GM18519 (cell line): ENCODE results near the gene CAPN10.

ENCODE experiments used
- ATAC-seq: cut with Tn5 transposase; IDR thresholded peaks from one replicate; pipeline ENCODE4 v1.9.1; 2021; ENCODE audit warnings: mild to moderate bottlenecking, moderate library complexity; ENCODE audit not compliant: unreplicated experiment, low FRiP score

CAPN10 gene

DNA sequence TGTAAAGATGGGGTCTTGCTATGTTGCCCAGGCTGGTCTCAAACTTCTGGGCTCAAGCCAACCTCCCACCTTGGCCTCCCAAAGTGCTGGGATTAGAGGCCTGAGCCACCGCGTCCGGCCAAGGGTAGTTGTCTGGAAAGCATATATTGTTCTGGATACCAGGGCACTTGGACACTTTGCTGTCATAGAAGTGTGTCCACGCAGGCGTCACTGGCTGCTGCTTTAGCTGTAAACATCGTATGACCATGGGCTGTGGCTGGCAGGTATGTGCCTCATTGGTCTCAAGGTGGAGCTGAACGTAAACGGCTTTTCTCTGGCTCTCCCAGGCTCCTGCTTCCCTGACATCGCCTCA, 35.5 kb downstream of the CAPN10 start:
- no peak for ATAC-seq

DNA sequence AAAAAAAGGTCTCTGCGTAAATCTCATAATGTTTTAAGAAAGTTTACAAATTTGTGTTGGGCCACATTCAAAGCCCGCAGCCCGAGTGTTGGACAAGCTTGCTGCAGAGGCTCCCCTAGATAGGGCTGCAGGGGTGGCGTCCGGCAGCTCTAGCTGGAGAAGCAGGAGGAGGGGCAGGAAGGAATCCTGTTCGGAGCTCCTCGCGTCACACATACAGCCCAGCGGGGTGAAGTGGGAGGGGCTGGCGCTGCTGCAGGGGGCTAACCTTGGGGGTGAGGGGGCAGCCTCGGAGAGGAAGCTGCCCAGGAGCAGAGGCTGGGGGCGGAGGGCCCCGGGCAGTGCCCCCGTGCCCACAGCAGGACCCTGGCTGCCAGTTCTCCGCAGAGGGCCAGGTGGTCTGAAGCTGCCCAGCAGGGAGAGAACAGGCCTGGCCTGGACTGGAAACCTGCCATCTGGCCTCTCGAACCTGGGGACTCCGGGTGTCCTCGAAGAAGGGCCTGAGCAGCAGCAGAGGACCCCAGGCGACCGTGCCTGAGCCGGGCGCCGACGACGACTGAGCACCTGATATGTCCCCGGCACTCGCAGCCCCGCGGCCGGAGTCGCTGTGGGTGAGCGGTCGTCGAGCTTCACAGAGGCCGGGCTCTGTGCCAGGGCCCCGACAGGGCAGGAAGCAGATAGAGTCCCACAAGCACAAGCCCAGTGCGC, 36.1 kb downstream of the CAPN10 start:
- ATAC-seq = no peak

DNA sequence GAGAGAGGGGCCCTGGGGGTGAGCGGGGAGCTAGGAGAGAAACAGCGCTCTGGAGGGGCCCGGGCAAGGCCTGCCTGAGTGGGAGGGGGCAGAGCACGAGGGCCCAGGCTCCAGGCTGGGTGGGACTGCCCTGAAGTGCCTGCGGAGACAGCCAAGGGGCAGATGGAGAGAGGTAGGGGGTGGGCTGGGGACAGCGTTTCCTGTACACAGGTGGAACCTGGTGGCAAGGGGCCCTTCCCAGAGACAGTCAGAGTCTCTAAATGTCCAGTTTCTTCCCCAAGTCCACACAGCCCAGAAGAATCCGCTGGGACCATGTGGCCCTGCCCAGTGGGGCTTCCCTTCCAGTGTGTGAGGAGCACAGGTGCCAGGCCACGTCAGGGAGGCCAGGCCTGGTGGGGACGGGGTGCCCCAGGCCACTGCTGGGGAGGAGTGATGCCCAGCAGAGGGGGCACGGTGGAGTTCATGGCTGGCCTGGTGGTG, 37.0 kb downstream of the CAPN10 start:
- ATAC-seq = no peak

DNA sequence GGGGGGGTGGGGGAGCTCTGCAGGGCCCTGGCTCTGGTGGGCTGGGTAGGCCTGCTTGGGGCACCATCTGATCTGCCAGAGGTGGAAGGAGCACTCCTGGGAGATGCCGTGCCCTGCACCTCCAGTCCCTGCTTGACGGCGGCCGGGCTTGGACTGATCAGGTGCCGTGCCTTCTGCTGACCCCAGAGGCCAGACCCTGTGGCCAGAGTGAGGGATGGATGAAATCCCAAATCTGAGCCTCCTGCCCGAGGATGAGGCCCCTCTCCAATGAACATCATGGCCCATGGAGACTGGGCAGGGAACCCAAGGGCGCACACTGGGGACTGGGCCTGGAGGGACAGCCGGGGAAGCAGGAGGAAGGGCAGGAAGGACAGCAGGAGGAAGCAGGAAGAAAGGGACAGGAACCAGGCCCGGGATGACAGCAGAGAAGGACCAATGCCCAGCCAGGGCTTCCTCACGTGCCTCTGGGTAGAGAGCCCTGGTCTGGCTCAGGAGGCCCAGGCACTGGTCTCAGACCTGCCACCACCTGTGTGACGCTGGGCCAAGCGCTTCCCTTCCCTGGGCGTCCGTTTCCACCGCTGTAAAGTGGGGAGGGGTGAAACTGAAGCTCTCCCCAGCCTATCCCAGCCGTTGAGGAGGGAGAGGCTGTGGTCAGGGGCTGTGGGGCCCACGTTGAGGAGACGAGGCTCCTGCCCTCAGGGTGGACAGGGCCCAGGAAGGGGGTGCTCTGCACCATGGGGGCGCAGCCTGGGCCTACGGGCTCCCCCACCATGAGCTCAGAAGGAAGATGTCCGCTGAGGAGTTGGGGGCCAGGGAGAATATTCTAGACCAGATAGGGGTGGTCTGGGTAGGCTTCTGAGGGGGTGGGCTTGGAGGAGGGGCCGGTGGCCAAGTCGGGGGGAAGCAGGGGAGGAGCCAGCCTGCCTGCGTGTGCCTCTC, 37.7 kb downstream of the CAPN10 start:
- ATAC-seq = no peak

DNA sequence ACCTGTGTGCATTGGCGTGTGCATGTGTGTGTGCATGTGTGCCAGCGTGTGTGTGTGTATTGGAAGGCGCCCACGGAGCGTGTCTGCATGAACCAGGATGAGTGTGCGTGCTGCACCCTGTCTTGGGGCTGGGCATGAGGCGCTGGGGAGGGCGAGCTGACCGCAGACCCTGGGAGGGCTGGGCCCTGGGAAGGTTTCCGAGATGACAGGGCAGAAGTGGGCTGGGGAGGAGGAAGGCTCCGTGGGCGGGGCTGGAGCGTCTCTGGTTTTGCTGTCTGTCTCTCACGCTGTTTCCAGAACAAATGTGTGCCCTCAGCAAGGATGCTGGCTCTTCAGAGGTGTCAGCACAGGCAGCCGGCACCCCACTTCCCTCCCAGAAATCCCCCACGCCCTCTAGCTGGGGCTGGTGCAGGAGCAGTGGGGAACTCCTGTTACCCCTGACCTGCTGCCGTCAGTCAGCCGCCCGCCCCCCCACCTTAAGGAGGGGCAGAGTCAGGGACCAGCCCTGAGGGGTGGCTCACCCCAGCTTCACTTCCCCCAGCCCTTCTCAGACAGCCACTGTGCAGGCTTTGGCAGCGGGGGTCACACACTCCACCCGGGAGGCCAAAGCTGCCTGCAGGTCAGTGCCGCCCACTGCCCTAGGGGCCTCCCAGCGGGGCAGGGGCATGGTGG, 38.6 kb downstream of the CAPN10 start, which contains the start of gene GPR35:
Gene GPR35 (plus strand): TSS at position 531 of the 672 bp plus-strand sequence. CDS start 4,473 bp downstream, outside the sequence.
- ATAC-seq = no peak

DNA sequence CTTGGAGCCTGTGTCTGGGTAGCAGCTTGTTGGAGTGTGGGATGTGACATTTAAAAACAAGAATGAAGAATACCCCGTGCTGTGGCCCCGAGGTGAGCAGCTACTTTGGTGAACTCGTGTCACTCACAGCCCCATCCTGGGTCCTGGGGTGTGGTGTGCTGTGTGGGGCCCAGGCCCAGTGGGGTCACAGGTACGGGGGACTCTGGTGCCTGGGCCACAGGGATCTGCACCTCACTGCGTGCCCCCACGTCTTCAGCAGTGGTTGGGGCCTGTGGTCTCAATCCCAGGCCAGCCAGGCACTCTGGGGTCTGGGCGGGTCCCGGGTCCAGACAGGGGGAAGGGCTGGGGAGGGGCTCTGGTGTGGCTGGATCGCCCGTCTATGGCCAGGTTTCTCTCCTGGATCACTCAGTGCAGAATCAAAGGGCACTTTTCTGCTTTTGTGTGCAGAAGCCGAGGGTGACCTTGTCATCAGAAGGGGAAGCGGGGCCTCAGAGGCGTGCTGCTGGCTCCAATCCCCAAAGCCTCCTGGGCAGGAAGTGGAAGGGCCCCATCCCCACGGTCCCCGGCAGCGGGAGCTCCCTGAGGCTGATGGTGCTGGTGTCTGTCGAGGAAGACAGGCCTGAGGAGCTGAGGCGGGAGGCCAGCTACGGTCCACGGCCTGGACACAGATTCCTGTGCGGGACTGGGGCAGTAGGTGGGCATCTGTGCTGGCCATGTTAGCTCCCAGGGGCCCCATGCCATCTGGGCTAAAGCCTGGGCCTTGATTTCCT, 40.2 kb downstream of the CAPN10 start:
- no peak for ATAC-seq

DNA sequence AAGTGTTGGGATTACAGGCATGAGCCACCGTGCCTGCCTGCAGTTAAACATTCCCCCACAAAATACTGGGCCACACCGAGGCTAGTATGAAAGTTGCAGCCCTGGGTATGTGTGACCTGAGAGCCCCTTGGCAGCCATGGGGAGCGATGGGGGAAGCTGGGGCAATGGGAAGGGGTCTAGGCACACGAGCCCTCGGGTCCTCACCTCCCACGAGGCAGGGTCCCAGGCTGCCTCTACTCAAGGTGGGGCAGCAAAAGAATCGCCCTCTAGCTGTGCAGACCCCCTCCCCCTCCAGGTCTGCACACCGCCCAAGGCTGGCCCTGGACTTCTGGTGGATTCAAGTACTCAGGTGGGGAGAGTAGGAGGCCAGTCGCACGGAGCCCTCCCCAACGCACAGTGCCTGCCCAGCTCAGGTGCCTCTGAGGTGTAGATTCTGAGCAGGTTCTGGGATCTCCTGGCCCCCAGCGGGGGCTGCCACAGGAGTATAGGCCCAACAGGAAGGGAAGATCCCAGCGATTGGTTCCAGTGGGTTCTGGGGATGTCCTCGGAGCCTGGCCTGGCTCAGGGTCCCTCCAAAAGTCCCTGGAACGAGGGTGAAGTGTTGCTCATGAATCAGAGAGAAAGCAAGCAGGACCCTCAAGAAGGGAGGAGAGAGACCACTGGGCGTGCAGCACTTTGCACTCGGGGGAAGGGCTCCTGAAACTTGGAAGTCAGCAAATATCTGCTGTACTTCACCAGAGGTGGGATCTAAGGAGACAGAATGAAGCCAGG, 41.4 kb downstream of the CAPN10 start:
- no peak for ATAC-seq

DNA sequence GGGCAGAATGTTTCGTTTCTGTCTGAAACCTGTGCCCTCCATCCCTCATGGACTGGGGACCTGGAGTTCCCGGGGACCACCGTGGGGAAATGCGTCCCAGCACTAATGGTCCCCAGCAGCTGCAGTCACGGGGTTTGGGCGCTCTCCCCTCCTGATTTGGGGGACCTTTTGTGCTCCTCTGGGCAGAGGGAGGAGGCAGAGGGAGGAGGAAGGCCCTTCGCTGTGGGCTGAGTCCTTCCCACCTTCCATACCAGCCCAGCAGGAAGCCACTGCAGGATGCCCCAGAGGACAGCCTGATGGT, 41.9 kb downstream of the CAPN10 start:
- ATAC-seq = no peak

DNA sequence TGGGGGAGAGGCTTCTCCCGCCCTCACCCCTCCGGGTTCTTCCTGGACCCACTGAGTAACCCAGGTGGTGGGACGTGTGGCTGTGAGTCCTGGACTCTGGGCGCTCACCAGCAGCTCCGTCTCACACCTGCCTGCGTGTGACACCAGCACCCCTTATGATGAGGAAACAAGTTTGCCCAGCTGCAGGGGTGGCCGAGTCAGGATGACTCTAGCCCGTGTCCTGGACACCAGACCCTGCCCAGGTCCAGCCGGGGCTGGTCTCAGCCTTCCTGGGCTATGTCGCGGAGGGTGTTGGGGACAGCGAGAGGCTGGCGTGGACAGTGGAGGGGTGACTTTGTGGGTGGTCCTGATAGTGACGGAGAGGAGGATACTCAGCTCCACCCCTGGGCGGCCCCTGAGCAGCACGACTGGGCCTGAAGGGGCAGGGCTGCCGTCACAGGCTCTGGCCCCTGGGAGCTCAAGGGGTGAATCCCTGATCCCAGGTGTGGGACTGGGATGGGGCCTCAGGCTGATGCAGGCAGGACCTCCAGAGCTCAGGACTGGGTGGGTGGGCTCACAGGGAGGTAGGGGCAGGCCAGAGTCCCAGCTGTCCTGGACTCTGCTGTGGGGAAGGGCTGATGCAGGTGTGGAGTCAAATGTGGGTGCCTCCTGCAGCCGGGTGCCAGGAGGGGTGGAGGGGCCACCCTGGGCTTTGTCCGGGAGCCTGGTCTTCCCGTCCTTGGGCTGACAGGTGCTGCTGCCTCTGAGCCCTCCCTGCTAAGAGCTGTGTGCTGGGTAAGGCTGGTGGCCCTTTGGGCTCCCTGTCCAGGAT, 42.5 kb downstream of the CAPN10 start:
- no peak for ATAC-seq

DNA sequence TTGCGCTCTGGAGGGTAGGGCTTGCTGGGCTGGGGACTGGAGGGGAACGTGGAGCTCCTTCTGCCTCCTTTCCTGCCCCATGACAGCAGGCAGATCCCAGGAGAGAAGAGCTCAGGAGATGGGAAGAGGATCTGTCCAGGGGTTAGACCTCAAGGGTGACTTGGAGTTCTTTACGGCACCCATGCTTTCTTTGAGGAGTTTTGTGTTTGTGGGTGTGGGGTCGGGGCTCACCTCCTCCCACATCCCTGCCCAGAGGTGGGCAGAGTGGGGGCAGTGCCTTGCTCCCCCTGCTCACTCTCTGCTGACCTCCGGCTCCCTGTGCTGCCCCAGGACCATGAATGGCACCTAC, 43.1 kb downstream of the CAPN10 start:
- no peak for ATAC-seq

DNA sequence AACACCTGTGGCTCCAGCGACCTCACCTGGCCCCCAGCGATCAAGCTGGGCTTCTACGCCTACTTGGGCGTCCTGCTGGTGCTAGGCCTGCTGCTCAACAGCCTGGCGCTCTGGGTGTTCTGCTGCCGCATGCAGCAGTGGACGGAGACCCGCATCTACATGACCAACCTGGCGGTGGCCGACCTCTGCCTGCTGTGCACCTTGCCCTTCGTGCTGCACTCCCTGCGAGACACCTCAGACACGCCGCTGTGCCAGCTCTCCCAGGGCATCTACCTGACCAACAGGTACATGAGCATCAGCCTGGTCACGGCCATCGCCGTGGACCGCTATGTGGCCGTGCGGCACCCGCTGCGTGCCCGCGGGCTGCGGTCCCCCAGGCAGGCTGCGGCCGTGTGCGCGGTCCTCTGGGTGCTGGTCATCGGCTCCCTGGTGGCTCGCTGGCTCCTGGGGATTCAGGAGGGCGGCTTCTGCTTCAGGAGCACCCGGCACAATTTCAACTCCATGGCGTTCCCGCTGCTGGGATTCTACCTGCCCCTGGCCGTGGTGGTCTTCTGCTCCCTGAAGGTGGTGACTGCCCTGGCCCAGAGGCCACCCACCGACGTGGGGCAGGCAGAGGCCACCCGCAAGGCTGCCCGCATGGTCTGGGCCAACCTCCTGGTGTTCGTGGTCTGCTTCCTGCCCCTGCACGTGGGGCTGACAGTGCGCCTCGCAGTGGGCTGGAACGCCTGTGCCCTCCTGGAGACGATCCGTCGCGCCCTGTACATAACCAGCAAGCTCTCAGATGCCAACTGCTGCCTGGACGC, 43.6 kb downstream of the CAPN10 start:
- no peak for ATAC-seq

DNA sequence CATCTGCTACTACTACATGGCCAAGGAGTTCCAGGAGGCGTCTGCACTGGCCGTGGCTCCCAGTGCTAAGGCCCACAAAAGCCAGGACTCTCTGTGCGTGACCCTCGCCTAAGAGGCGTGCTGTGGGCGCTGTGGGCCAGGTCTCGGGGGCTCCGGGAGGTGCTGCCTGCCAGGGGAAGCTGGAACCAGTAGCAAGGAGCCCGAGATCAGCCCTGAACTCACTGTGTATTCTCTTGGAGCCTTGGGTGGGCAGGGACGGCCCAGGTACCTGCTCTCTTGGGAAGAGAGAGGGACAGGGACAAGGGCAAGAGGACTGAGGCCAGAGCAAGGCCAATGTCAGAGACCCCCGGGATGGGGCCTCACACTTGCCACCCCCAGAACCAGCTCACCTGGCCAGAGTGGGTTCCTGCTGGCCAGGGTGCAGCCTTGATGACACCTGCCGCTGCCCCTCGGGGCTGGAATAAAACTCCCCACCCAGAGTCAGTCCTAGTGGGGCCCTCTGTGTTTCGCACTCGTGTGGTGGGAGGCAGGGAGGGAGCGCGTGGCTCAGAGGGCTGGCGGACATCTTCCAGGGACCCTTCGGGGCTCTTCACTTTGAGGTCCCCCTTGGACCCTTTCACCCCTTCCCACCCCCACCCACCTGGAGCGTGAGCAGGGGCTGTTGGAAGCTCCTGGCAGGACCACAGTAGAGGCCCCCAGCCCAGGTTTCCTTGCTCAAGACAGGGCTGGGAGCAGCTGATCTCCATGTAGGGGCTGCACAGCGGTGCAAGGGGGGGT, 44.4 kb downstream of the CAPN10 start:
- no peak for ATAC-seq

DNA sequence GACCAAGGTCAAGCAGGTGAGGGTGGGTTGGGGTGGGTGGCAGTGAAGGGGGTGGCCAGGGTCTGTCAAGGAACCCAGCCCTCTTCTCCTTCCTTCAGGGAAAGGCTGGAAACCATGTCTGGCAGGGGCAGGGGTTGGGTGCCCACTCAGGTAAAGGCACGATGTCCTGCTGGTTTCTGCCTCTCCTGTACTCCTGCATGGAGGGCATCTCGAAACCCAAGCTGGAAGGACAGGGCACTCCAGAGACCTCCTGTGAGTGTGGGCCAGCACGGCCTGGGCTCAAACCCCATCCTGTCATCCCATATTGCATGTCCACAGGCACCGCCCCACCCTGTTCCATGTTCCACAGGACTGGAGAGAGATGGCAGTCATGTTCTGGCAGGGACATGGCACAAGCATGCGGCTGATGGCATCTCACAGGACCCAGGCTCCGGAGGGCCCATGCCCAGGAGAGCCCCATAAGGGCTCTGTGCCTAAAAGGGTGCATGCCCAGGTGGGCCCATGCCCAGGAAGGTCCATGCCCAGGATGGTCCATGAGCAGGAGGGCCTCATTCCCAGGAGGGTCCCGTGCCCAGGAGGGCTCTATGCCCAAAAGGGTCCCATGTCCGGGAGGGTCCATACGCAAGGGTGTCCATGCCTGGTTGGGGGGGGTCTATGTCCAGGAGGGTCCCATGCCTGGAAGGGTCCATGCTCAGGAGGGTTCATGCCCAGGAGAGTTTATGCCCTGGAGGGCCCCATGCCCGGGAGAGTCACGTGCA, 45.2 kb downstream of the CAPN10 start:
- ATAC-seq = no peak

DNA sequence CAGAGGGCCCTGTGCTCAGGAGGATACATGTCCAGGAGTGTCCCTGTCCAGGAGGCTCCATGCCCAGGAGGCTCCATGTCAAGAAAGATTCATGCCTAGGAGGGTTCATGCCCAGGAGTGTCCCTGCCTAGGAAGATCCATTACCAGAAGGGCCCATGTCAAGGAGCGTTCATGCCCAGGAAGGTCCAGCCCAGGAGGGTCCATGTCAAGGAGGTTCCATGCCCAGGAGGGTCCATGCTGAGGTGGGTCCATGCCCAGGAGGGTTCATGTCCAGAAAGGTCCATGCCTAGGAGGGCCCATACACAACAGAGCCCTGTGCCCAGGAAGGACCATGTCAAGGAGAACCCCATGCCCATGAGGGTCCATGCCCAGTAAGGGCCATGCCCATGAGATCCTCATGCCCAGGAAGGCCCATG, 45.8 kb downstream of the CAPN10 start:
- no peak for ATAC-seq

DNA sequence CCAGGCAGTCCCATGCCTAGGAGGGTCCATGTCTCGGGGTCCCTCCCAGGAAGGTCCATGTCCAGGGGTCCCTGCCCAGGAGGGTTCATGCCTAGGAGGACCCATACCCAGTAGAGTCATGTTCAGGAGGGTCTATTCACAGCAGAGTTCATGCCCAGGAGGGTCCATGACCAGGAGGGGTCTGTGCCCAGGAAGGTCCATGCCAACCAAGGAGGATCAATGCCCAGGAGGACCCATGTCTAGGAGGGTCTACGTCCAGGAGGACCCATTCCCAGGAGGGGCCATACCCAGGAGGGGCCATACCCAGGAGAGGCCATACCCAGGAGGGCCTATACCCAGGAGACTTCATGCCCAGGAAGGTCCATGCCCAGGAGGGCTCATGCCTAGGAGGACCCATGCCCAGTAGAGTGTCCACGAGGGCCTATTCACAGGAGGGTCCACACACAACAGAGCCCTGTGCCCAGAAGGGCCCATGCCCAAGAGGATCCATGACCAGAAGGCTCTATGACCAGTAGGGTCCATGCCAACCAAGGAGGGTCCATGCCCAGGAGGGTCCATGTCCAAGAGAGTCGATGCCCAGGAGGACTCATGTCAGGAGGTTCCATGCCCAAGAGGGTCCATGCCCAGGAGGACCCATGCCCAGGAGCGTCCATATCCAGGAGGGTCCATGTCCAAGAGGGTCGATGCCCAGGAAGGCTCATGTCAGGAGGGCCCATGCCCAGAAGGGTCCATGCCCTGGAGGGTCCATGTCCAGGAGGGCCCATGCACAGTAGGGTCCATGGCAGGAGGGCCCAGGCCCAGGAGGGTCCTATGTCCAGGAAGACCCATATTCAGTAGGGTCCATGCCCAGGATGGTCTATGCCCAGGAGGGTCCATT, 48.8 kb downstream of the CAPN10 start:
- no peak for ATAC-seq

DNA sequence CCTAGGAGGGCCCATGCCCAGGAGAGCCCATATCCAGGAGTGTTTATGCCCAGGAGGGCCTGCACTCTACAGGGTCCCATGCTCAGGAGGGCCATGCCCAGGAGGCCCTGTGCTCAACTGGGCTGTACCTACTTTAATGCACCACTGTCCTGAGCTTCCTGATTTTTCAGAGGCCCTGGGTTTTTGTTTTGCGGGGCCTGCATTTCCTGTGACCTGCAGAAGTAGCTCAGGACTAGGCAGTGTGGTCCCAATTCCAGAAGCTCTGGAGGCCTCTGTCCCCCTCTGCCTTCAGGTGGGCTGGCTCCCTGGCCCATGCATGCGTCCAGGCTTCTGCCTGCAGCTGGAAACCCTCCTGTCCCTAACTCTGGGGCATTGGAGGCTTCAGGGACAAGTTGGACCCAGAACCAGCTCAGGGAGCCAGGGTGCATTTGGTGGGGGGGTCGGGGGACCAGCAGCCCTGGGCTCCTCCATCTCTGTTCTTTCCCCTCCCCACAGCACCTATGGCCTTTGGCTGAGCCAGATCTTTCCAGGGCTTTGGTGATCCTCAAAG, 49.5 kb downstream of the CAPN10 start:
- no peak for ATAC-seq
